ENCODE results near the gene TMUB1.

TMUB1 gene

GRCh38 chr7:151129960-151130591 is 46.8 kb upstream of the TMUB1 start:
- Histone ChIP-seq H2AK5ac (ENCODE audit: low read length) (no peak overlapping the region), H3K27me3 (ENCODE audit: insufficient read depth, low read length, poor library complexity) (no peaks in the 10 kb centered on the region), H2BK5ac (ENCODE audit: low read length) (no peak overlapping the region), H3K4me2 (ENCODE audit: low read length) (no peak overlapping the region), H2BK15ac (replicated peaks; ENCODE audit: low read depth) (no peak overlapping the region), H4K5ac (ENCODE audit: low read length) (no peak overlapping the region), H2BK120ac (ENCODE audit: low read depth, low read length) (no peak overlapping the region), H3K23ac (ENCODE audit: low read length) (no peak overlapping the region), H3K18ac (ENCODE audit: low read length) (no peak overlapping the region), H3K56ac (ENCODE audit: low read length) (no peak overlapping the region), H3K9ac (ENCODE audit: low read length) (no peak overlapping the region), H3K79me2 (ENCODE audit: control insufficient read depth, insufficient read depth, low read length) (no peaks in the 10 kb centered on the region), H3K4ac (ENCODE audit: low read depth, low read length) (no peak overlapping the region), H4K8ac (ENCODE audit: low read depth, low read length) (no peak overlapping the region), H3K36me3 (ENCODE audit: control insufficient read depth, insufficient read depth, low read length) (peaks cover 4% of the 10 kb centered on the region), H3K4me3 (ENCODE audit: low read length) (no peak overlapping the region), H3K79me1 (ENCODE audit: low read length) (peaks cover 2% of the 10 kb centered on the region), H3K27ac (ENCODE audit: low read depth, low read length) (no peak overlapping the region), H3K4me1 (ENCODE audit: control insufficient read depth, low read depth, low read length) (peaks cover 5% of the 10 kb centered on the region)
- no peak for DNase-seq
- WGBS (ENCODE audit: extremely low coverage, insufficient coverage, low lambda C conversion rate): no CpG with 5 or more reads among the region's 9 CpGs

- Histone ChIP-seq H3K4me2 (ENCODE audit: low read length) (no peak overlapping the region), H3K79me2 (ENCODE audit: control insufficient read depth, insufficient read depth, low read length) (no peaks in the 10 kb centered on the region), H3K4ac (ENCODE audit: low read depth, low read length) (no peak overlapping the region), H3K27me3 (ENCODE audit: insufficient read depth, low read length, poor library complexity) (no peaks in the 10 kb centered on the region), H4K5ac (ENCODE audit: low read length) (no peak overlapping the region), H2BK5ac (ENCODE audit: low read length) (no peak overlapping the region), H3K4me1 (ENCODE audit: control insufficient read depth, low read depth, low read length) (peaks cover 8% of the 10 kb centered on the region), H3K27ac (ENCODE audit: low read depth, low read length) (no peak overlapping the region), H3K18ac (ENCODE audit: low read length) (no peak overlapping the region), H3K56ac (ENCODE audit: low read length) (no peak overlapping the region), H3K9ac (ENCODE audit: low read length) (no peak overlapping the region), H3K4me3 (ENCODE audit: low read length) (no peak overlapping the region), H2BK15ac (replicated peaks; ENCODE audit: low read depth) (no peak overlapping the region), H3K23ac (ENCODE audit: low read length) (no peak overlapping the region), H3K36me3 (ENCODE audit: control insufficient read depth, insufficient read depth, low read length) (peaks cover 6% of the 10 kb centered on the region), H4K8ac (ENCODE audit: low read depth, low read length) (no peak overlapping the region), H2BK120ac (ENCODE audit: low read depth, low read length) (no peak overlapping the region), H3K79me1 (ENCODE audit: low read length) (peaks cover 2% of the 10 kb centered on the region), H2AK5ac (ENCODE audit: low read length) (no peak overlapping the region)
- DNase-seq: no peak
- no CpG with 5 or more reads among the region's 28 CpGs for WGBS (ENCODE audit: extremely low coverage, insufficient coverage, low lambda C conversion rate)
These were observed 46.0 kb upstream of the TMUB1 start for GRCh38 chr7:151129117-151129959.

- Histone ChIP-seq H2AK5ac (ENCODE audit: low read length) (no peak overlapping the region), H3K4me3 (ENCODE audit: low read length) (no peak overlapping the region), H4K5ac (ENCODE audit: low read length) (no peak overlapping the region), H3K4ac (ENCODE audit: low read depth, low read length) (no peak overlapping the region), H3K4me2 (ENCODE audit: low read length) (no peak overlapping the region), H4K8ac (ENCODE audit: low read depth, low read length) (no peak overlapping the region), H3K27me3 (ENCODE audit: insufficient read depth, low read length, poor library complexity) (no peaks in the 10 kb centered on the region), H2BK15ac (replicated peaks; ENCODE audit: low read depth) (no peak overlapping the region), H3K36me3 (ENCODE audit: control insufficient read depth, insufficient read depth, low read length) (peaks cover 6% of the 10 kb centered on the region), H3K18ac (ENCODE audit: low read length) (no peak overlapping the region), H3K79me1 (ENCODE audit: low read length) (peaks cover 2% of the 10 kb centered on the region), H2BK120ac (ENCODE audit: low read depth, low read length) (no peak overlapping the region), H3K56ac (ENCODE audit: low read length) (no peak overlapping the region), H3K23ac (ENCODE audit: low read length) (no peak overlapping the region), H3K79me2 (ENCODE audit: control insufficient read depth, insufficient read depth, low read length) (no peaks in the 10 kb centered on the region), H3K27ac (ENCODE audit: low read depth, low read length) (no peak overlapping the region), H3K4me1 (ENCODE audit: control insufficient read depth, low read depth, low read length) (peaks cover 8% of the 10 kb centered on the region), H2BK5ac (ENCODE audit: low read length) (no peak overlapping the region), H3K9ac (ENCODE audit: low read length) (no peak overlapping the region)
- no CpG with 5 or more reads among the region's 8 CpGs for WGBS (ENCODE audit: extremely low coverage, insufficient coverage, low lambda C conversion rate)
- DNase-seq: no peak
These were observed 45.4 kb upstream of the TMUB1 start for GRCh38 chr7:151128716-151129115.

GRCh38 chr7:151128144-151128543 is 44.9 kb upstream of the TMUB1 start:
- no peak overlapping the region for H2BK15ac ChIP-seq (replicated peaks; ENCODE audit: low read depth)
- H2BK120ac ChIP-seq (ENCODE audit: low read depth, low read length): no peak overlapping the region
- no peak overlapping the region for H4K8ac ChIP-seq (ENCODE audit: low read depth, low read length)
- H3K4me3 ChIP-seq (ENCODE audit: low read length): no peak overlapping the region
- no peaks in the 10 kb centered on the region for H3K27me3 ChIP-seq (ENCODE audit: insufficient read depth, low read length, poor library complexity)
- peaks cover 2% of the 10 kb centered on the region for H3K79me1 ChIP-seq (ENCODE audit: low read length)
- peaks cover 6% of the 10 kb centered on the region for H3K36me3 ChIP-seq (ENCODE audit: control insufficient read depth, insufficient read depth, low read length)
- H3K4ac ChIP-seq (ENCODE audit: low read depth, low read length): no peak overlapping the region
- H2AK5ac ChIP-seq (ENCODE audit: low read length): no peak overlapping the region
- no peaks in the 10 kb centered on the region for H3K79me2 ChIP-seq (ENCODE audit: control insufficient read depth, insufficient read depth, low read length)
- no peak overlapping the region for H2BK5ac ChIP-seq (ENCODE audit: low read length)
- H3K18ac ChIP-seq (ENCODE audit: low read length): no peak overlapping the region
- H4K5ac ChIP-seq (ENCODE audit: low read length): no peak overlapping the region
- DNase-seq: no peak
- H3K4me1 ChIP-seq (ENCODE audit: control insufficient read depth, low read depth, low read length): peaks cover 8% of the 10 kb centered on the region
- WGBS (ENCODE audit: extremely low coverage, insufficient coverage, low lambda C conversion rate): no CpG with 5 or more reads among the region's 14 CpGs
- H3K4me2 ChIP-seq (ENCODE audit: low read length): no peak overlapping the region
- H3K23ac ChIP-seq (ENCODE audit: low read length): no peak overlapping the region
- H3K9ac ChIP-seq (ENCODE audit: low read length): no peak overlapping the region
- no peak overlapping the region for H3K27ac ChIP-seq (ENCODE audit: low read depth, low read length)
- H3K56ac ChIP-seq (ENCODE audit: low read length): no peak overlapping the region

- H3K79me2 ChIP-seq (ENCODE audit: control insufficient read depth, insufficient read depth, low read length): no peaks in the 10 kb centered on the region
- H3K4me1 ChIP-seq (ENCODE audit: control insufficient read depth, low read depth, low read length): peaks cover 8% of the 10 kb centered on the region
- H3K23ac ChIP-seq (ENCODE audit: low read length): no peak overlapping the region
- no peak overlapping the region for H3K18ac ChIP-seq (ENCODE audit: low read length)
- no peak overlapping the region for H3K27ac ChIP-seq (ENCODE audit: low read depth, low read length)
- H4K8ac ChIP-seq (ENCODE audit: low read depth, low read length): no peak overlapping the region
- WGBS (ENCODE audit: extremely low coverage, insufficient coverage, low lambda C conversion rate): no CpG with 5 or more reads among the region's 19 CpGs
- no peak overlapping the region for H3K4me2 ChIP-seq (ENCODE audit: low read length)
- H3K56ac ChIP-seq (ENCODE audit: low read length): peak overlapping the region; percentile 34
- H3K27me3 ChIP-seq (ENCODE audit: insufficient read depth, low read length, poor library complexity): no peaks in the 10 kb centered on the region
- peaks cover 2% of the 10 kb centered on the region for H3K79me1 ChIP-seq (ENCODE audit: low read length)
- no peak overlapping the region for H2BK120ac ChIP-seq (ENCODE audit: low read depth, low read length)
- DNase-seq: peak; percentile 47
- no peak overlapping the region for H4K5ac ChIP-seq (ENCODE audit: low read length)
- H2AK5ac ChIP-seq (ENCODE audit: low read length): no peak overlapping the region
- H2BK15ac ChIP-seq (replicated peaks; ENCODE audit: low read depth): no peak overlapping the region
- peaks cover 6% of the 10 kb centered on the region for H3K36me3 ChIP-seq (ENCODE audit: control insufficient read depth, insufficient read depth, low read length)
- no peak overlapping the region for H2BK5ac ChIP-seq (ENCODE audit: low read length)
- H3K9ac ChIP-seq (ENCODE audit: low read length): peak overlapping the region; percentile 22
- no peak overlapping the region for H3K4me3 ChIP-seq (ENCODE audit: low read length)
- H3K4ac ChIP-seq (ENCODE audit: low read depth, low read length): no peak overlapping the region
These were observed 43.3 kb upstream of the TMUB1 start for GRCh38 chr7:151126491-151127137.

Data from mesendoderm (in vitro differentiated cells).